GM15510 (cell line): ENCODE measurements around the gene SLCO1B1.

Experiments used
- POLR2A ChIP-seq: IDR thresholded peaks from 3 replicates; pipeline ENCODE4 v1.6.1; 2011; ENCODE audit warnings: borderline replicate concordance; ENCODE audit not compliant: insufficient read length; ENCODE audit errors: extremely low read depth

Gene SLCO1B1, protein sequence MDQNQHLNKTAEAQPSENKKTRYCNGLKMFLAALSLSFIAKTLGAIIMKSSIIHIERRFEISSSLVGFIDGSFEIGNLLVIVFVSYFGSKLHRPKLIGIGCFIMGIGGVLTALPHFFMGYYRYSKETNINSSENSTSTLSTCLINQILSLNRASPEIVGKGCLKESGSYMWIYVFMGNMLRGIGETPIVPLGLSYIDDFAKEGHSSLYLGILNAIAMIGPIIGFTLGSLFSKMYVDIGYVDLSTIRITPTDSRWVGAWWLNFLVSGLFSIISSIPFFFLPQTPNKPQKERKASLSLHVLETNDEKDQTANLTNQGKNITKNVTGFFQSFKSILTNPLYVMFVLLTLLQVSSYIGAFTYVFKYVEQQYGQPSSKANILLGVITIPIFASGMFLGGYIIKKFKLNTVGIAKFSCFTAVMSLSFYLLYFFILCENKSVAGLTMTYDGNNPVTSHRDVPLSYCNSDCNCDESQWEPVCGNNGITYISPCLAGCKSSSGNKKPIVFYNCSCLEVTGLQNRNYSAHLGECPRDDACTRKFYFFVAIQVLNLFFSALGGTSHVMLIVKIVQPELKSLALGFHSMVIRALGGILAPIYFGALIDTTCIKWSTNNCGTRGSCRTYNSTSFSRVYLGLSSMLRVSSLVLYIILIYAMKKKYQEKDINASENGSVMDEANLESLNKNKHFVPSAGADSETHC

GRCh38 chr12:21130998-21131397, at the start of gene SLCO1B1:
Gene SLCO1B1 (plus strand): TSS chr12:21131194. CDS start chr12:21141575, 10,381 bp downstream.
- TF ChIP-seq POLR2A = no peak

DNA sequence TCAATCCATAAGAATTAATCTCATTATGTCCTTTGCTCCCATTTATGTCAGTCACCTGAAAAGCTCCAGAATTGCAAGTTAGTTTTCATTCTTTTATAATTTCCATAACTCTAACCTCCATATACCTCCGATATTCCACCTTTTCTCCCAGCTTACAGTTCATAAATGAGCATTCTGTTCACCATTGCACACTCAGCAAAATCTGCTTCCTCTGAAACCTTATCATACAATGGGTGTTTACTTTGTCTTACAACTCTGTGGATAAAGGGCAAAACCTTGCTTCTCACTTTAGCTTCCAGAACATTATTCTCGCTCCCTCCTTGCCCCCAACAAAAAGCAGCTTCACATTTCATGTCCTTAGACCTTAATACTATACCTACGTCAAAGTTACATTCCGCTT, 19.3 kb upstream of the SLCO1B1 start:
- no peak for TF ChIP-seq POLR2A

DNA sequence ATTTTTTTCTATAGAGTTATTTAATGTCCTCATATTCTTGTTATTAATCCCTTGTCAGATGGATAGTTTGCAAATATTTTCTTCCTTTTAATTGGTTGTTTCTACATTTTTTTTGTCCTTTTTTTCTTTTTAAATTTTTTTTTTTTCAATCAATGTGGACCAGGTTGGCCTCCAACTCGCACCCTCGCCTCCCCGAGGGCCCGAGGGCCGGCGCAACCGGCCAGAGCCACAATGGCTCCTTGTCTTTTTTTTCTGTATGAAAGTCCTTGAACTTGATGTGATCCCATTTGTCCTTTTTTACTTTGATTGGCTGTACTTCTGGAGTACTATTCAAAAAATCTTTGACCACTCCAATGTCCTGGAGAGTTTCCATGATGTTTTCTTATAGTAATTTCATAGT, 17.7 kb upstream of the SLCO1B1 start:
- no peak for TF ChIP-seq POLR2A

- no peak for TF ChIP-seq POLR2A
Observed at GRCh38 chr12:21117995-21118394, 13.0 kb upstream of the SLCO1B1 start.

GRCh38 chr12:21118760-21119159, 12.2 kb upstream of the SLCO1B1 start:
- TF ChIP-seq POLR2A = no peak

DNA sequence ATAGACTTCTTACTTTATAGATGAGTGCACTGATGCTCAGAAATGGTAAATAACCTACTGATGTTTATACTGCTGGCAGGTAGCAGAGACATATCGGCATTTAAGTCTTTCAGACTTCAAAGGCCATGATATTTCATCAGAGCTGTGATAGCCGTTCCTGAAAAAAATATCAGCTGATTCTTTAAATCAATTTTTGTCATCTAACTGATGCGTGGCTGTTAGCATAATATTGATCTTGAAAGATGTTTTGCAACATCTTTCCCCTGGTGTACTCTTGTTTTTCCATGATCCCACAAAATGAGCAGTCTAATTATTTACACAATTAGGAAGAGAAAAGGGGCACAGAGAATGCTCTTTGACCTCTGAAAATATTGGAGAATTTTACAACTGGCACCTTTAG, 1.6 kb upstream of the SLCO1B1 start:
- TF ChIP-seq POLR2A = no peak

DNA sequence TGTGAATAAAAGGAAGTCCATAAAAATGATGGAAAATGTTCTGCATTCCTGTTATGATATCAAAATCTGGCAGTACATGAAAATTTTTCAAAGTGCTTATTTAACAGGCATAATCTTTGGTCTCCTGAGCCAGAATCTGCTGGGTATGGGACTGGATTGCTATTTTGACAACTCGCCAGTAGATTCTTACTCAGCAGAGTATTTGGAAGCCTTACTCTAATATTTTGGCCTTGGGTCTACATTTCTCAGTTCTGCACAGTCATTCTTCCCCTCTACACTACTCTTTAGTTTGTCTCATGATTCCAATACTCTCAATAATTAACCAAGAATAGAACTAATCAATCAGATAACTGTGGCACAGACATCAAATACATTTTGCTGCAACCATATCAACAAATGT, 1.1 kb upstream of the SLCO1B1 start:
- no peak for TF ChIP-seq POLR2A

DNA sequence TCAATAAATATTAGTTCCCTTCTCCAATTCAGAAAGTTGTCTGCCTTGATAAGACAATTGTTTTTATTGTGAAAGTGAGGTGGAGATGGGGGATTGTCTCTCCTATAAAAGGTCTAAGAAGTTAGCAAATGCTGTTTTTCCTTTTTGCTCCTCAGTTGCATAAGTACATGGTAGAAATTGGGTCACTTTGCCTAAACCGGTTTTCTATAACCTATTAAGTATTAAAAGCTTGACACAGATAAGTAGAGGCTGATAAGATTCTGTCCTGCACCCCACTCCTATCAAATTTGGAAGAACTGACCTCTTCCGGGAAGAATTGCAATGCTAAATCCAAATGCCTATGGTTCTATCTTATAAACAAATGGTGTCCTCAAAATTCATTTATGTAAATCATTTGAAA, 7.0 kb downstream of the SLCO1B1 start:
- no peak for TF ChIP-seq POLR2A

DNA sequence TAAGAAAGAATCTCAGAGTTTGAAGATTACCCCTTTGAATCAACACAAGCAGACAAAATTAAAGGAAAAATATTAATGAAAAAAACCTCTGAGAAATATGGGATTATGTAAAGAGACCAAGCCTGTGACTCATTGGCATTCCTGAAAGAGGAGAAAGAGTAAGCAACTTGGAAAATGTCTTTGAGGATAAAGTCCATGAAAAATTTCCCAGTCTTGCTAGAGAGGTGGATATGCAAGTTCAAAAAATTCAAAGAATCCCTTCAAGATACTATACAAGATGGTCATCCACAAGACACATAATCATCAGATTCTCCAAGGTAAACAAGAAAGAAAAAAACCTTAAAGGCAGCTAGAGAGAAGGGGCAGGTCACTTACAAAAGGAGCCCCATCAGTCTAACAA, 13.3 kb downstream of the SLCO1B1 start:
- no peak for TF ChIP-seq POLR2A

DNA sequence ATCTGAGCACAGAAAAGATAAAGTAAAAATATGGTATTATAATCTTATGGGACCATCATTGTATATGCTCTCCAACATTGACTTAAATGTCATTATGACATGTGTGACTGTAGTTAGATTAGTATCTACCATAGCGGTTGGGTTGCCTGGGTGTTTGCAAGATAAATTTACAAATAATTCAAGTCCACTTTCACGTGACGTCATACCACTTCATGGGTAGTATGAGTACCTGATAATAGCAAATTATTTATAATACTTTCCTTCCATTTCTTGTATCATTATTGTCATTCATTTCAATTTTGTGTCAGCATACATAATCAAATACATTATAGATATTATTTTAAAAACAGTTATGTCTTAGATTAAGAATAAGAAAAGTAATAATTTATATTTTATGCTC, 20.2 kb downstream of the SLCO1B1 start:
- no peak for TF ChIP-seq POLR2A

DNA sequence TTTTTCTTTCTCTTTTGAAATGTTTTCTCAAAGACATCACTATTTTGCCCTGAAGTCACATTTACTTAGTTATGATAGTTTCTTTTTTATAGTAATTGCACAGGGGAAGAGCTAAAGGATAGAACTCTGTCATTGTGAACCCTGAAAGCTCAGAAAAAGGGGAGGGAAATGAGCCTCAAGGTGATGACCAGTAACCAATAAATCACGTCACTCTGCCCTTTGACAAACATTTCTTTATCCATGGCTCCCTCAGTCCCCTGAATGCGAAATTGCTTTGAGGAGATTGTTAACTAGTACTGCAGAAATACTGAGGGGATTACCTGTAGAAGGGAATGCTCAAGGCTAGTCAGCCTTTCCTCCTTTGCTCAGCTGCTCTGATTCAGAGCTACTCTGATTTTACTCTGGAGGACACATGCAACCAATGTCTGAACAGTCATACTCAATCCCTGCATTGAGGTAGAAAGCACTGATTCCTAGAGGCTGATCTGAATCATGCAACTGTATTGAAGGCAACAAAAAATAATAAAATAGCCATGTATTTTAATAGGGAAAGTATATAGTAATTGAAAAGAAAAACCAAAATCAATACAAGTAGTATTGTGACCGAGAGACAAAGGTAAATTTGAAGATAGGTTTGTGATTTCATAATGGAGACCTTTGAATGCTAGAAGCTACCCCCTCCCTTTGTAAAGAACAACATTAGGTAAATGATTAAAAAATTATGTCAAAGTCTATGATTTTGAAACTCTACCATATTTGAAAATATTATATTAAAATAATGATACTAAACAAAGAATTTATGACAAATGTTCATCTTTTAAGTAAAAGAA, 24.7 kb downstream of the SLCO1B1 start:
- no peak for TF ChIP-seq POLR2A

DNA sequence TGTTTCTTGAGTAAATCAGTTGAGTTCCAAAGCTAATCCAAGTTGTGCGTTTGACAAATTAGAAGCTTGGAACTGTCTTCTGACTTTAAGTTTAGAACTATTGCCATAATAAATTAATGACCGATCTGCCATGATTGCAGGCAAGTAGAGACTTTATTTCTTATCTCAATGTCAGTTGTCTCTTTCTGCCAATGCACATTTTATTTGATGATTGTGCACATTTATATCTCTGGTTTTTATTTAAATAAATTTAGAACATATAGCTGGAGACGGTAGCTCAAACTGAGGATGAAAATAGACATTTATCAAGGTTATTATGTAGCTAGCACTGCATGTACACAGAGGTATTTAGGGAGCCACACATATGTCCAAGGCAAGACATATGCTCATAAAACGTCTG, 34.1 kb downstream of the SLCO1B1 start:
- TF ChIP-seq POLR2A = no peak

- TF ChIP-seq POLR2A = no peak
Observed at GRCh38 chr12:21169878-21170472, 39.0 kb downstream of the SLCO1B1 start.

- TF ChIP-seq POLR2A = no peak
Observed at GRCh38 chr12:21172079-21172478, 41.1 kb downstream of the SLCO1B1 start.
